DOHH2 (cell line): ENCODE results near the gene NIPBL.

Experiments used
- CTCF ChIP-seq: fragments of 200-600 bp; sonication (generic); IDR thresholded peaks from one replicate; pipeline ENCODE4 v1.5.1; 2014; ENCODE audit warnings: antibody characterized with exemption, mild to moderate bottlenecking, low read depth, low read length; ENCODE audit not compliant: poor library complexity, severe bottlenecking
- EZH2phosphoT487 ChIP-seq: fragments of 200-600 bp; sonication (generic); IDR thresholded peaks from 2 replicates; pipeline ENCODE4 v1.6.1; 2017; ENCODE audit warnings: borderline replicate concordance, mild to moderate bottlenecking, antibody characterized with exemption, low read length, moderate library complexity, mixed read lengths

DNA sequence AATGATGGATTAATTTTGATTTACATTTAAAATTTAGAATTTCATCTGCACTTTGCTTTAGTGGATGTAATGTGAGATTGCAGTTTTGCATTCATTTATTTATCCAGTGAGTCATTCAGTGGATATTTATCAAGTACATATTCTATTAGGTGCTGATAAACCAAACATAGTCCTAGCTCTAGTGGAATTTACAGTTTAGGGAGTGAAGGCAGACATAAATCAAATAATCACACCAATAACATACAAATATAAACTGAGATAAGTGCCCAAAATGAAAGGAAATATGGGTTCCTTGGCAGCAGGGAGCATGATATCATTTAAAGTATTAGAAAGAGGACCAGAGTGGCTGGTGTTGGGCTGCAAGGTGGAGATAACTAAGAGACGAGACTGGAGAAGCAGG, 14.7 kb upstream of the NIPBL start:
- TF ChIP-seq CTCF = no peak
- TF ChIP-seq EZH2phosphoT487 = no peak
